ENCODE measurements around the gene PIK3IP1.
"Not testable (repeated sequence)": the region's sequence is repeated elsewhere in the genome, so short reads cannot be mapped to it uniquely, and the experiment has no call there.

Gene PIK3IP1

GRCh38 chr22:31248138-31248745 is 44.0 kb downstream of the PIK3IP1 start:
- peak; percentile 93 for DNase-seq

GRCh38 chr22:31247726-31248125 is 44.6 kb downstream of the PIK3IP1 start:
- DNase-seq, result no peak

GRCh38 chr22:31246687-31247086 is 45.6 kb downstream of the PIK3IP1 start:
- no peak for DNase-seq

DNA sequence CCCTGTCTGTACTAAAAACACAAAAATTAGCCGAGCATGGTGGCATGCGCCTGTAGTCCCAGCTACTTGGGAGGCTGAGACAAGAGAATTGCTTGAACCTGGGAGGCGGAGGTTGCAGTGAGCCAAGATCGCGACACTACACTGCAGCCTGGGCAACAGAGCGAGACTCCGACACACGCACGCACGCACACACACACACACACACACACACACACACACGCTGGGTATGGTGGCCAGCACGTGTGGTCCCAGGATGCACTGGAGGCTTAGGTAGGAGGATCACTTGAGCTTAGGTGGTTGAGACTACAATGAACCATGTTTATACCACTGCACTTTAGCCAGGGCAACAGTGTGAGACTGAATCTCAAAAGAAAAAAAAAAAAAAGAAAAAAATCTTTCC is 46.3 kb downstream of the PIK3IP1 start:
- DNase-seq, result not testable (repeated sequence)

DNA sequence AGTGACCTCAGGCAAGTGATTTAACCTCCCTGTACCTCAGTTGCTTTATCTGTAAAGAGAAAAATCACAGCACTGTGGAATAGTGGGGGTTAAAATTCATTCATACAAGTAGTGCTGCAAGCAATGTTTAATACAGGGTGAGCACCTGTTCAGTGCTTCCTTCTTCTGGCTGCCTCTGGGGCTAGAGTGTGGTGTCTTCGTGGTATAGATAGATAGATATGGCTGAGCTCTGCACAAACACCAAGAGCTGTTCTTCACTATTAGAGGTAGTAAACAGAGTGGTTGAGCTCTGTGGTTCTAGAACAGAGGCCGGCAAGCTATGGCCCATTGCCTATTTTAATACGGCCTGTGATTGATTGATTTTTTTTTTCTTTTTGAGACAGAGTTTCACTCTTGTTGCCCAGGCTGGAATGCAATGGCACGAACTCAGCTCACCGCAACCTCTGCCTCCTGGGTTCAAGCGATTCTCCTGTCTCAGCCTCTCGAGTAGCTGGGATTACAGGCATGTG is 47.3 kb downstream of the PIK3IP1 start:
- no peak for DNase-seq

- DNase-seq, result peak; percentile 96
These were observed 48.0 kb downstream of the PIK3IP1 start for GRCh38 chr22:31244046-31244942.

- DNase-seq, result peak; percentile 41
These were observed 48.8 kb downstream of the PIK3IP1 start for GRCh38 chr22:31243339-31244045.

DNA sequence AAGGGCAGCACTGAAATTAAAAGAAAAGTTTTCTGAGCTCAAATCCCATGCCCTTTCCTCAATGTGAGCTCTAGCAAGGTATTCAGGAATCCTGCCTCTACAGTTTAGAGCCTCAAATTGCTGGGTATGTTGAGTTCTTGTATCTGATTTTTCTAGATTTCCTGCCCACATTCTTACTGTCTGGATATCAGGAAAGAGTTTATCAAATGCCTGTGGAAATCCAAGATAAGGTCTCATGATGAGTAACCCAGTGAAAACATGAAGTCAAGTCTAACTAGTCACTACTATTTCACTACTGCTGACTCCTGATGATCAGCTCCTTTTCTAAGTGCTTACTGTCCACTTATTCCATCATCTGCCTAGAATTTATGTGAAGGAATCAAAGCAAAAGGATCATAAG is 50.4 kb downstream of the PIK3IP1 start:
- peak; percentile 88 for DNase-seq

DNA sequence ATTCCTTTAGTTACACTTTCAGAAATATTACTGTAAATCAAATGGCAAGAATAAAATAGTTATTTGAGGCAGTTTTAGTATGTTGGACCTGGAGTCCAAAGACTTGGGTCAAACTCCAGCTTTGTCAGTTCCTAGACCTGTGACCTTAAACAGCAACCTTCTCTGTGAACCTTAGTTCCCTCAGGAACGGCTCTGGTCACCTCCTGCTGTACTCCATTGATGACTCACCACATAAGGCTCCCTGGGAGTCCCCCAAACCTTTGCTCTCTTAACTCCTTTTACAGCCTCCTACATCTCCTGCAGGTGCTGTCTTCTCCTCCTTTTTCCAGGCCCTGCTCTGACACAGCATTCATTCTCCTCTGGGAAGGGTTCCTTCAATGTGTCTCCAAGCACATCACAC is 51.1 kb downstream of the PIK3IP1 start:
- DNase-seq, result peak; percentile 28

DNA sequence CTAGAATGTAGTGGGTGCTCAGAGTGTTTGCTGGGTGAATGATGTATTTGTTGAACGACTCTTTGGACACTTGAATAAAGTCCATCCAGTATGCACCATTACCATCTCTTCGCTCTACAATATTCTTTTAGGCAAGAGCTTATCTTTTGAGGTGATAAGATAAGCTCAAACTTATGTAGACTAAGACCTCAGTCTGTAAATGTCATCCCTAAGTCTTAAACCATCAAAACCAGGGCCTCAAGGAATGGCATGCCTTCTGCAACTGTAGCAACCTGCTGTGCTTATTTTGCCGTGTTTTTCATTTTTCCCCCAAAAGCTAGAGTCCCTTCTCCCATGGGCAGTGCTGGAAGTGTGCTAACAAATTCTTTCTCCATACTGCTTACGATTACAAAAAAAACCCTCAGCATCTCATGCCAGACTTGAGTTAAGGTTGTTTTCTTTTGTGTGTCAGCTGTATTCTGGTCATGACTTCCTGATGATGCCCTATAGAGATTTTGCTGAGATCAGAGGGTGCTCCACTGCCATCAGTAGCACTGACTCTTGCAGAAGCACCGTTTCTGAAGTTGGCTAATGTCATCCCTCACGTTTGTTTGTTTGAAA is 52.4 kb downstream of the PIK3IP1 start:
- DNase-seq, result no peak

GRCh38 chr22:31238057-31238456 is 54.2 kb downstream of the PIK3IP1 start:
- no peak for DNase-seq

DNA sequence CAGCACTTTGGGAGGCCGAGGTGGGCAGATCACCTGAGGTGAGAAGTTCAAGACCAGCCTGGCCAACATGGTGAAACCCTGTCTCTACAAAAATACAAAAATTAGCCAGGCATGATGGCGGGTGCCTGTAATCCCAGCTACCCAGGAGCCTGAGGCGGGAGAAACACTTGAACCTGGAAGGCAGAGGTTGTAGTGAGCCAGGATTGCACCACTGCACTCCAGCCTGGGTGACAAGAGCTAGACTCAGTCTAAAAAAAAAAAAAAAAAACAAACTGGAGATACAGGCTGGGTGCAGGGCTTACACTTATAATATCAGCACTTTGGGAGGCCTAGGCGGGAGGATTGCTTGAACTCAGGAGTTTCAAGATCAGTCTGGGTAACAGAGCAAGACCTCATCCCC is 56.2 kb downstream of the PIK3IP1 start:
- not testable (repeated sequence) for DNase-seq

GRCh38 chr22:31235081-31235480 is 57.2 kb downstream of the PIK3IP1 start:
- peak; percentile 27 for DNase-seq

- DNase-seq, result no peak
These were observed 59.3 kb downstream of the PIK3IP1 start for GRCh38 chr22:31233001-31233400.
